NOMO-1 (cell line): Measurements from ENCODE around the gene ZNF330.

Experiments used
- DNase-seq, 2 experiments: peaks; one replicate each; lab custom pipeline; 2025; ENCODE audit not compliant: unreplicated experiment in 2 of 2; lab: John Stamatoyannopoulos, UW

The ZNF330 gene

GRCh38 chr4:141229408-141230101, 8.9 kb downstream of the ZNF330 start:
- no peak for DNase-seq

DNA sequence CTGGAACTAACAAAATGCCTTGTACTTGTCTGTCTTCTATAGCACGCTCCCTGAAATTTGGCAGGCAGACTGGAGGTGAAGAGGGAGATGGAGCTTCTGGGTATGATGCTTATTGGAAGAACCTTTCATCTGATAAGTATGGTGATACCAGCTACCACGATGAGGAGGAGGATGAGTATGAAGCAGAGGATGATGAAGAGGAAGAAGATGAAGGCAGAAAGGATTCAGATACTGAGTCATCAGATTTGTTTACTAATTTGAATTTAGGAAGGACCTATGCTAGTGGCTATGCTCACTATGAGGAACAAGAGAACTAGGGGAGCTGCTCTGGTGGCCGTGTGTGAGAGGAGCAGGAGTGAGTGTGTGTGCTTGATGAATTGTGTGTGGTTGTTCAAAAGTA, 13.0 kb downstream of the ZNF330 start:
- DNase-seq, result no peak

DNA sequence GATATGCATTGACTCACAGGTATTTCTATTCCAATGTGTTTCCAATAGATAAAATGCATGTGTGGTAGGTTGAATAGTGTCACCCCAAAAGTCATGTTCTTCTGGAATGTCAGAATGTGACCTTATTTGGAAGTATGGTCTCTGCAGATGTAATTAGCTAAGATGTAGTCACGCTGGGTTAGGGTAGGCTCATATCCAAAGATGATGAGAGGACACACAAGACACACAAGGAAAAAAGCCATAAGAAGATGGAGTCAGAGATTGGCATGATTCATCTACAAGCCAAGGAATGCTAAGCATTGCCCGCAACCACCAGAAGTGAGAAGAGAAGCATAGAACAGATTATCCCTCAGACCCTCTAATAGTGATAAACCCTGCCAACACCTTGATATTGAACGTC, 17.5 kb downstream of the ZNF330 start:
- DNase-seq, result no peak

DNA sequence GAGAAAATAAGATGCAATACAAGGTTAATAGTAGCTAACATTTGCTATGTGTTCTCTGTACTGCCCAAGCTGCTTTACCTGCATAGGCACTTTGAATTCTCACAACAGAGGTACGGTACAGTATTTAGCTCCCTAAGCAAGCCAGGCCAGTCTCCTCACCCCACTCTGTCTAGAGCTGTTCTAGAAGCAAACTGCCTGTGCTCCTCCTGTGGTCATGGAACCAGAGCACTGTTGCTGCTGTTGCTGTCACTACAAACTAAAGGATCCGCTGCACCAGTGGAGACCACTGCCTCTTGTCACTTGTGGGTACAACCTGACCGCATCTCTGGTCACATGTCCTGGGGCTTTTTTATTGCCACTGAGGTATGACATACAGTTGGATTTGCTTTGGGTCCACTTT, 19.6 kb downstream of the ZNF330 start:
- DNase-seq, result no peak

DNA sequence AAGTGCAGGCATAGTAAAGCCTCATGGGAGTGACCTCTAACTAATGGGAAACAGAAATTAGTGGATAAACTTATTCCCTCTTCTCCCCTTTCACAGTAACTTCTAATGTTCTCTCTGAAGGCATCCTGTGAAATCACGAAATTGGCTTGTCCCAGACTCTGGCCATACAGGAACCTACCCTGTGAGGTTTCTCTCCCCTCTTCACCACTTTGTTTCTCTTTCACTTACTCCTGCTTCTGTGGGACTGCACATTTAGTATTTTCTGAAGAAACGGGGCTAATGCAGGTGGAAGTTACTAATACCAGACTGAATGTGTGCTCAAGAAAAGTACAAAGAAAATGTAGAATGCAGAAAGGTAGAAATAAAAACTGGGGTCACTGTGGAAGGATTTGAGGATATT, 20.0 kb downstream of the ZNF330 start:
- no peak for DNase-seq

DNA sequence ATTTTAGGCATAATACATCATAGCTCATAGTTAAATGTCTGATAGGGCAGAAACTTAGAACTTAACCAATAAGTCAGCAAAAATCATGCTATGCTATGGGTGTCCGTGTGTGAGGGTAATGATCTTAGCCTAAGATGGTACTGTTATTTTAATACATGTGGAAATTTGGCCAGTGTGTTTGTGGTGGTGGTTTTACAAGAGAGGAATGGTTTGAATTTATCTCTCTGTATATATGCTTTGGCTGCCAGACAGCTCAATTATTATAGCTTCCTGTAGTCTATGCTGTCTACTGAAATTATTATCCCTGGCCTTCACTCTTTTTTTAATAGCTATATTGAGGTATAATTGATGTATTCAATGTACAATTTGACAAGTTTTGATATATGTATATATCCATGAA, 21.3 kb downstream of the ZNF330 start:
- no peak for DNase-seq

DNA sequence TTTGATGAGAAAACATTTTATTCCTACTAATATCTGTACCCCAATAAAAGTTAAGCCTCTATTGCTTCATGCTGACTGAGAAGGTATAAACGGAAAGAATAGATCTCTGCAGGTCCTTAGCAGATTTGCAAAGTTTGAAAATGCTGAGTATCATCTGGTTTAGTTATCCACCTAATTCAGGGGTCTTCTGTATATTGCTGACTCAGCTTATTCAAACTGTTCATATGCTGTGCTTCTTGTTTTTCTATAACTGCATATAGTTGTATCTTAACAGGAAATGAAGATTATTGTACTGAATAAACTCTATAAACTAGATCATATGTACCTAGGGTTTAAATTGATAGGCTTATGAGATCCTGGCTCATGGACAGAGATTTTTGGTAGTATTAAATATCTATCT, 23.7 kb downstream of the ZNF330 start:
- DNase-seq, result no peak

DNA sequence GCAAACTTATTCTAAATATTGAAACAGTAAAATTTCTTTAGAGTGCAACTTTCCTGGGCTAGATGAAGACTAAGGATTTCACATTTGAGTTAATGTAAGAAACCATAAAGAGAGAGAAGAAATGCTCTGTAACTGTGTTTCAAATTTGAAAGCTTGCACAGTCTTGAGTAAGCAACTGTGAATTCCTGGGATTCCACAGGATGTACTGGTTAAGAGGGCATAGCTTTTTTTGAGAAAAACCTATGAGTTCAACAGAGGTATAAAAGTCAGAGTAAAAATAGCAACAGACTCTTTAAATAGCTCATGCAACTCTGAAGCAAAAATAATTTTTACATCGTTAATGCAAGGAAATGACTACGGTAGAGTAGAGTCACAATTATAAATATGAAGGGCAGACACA, 25.5 kb downstream of the ZNF330 start:
- no peak for DNase-seq

GRCh38 chr4:141246683-141247429, 26.2 kb downstream of the ZNF330 start:
- no peak for DNase-seq

DNA sequence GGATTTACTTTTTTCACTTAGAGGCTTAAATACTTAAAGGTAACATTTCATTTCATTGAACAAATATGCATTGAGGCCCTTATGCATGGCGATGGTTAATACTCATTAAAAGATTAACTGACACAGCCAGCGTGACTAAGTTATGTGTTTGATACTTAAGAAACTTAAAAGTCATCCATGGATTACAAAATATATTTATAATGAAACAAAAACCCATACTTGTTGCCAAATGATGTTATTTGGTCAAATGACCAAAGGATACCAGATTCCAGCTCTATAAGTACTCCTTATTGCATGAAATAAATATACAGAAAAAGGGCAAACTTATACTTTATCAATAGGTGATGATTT, 26.7 kb downstream of the ZNF330 start:
- DNase-seq, result no peak

- DNase-seq, result no peak
These were observed 27.3 kb downstream of the ZNF330 start for GRCh38 chr4:141248029-141248428.

DNA sequence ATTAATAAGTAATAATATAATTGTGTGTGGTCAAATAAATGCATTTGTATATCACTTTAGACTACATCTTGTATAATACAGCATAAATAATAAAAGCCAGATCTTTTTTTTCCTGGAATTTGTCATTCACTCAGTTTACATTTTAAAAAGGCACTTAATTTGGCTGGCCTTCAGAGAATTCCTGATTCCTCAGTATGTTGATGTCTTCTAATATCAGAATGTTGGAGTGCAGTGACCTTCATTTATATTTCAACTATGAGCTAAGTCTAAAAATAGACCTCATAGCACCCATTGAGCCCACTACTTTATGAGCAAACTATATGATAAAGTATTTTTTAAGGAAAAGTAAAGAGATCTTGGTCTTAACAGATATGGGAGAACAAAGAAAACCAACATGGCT, 27.8 kb downstream of the ZNF330 start:
- DNase-seq, result no peak

- DNase-seq, result no peak
These were observed 33.6 kb downstream of the ZNF330 start for GRCh38 chr4:141254326-141254725.

DNA sequence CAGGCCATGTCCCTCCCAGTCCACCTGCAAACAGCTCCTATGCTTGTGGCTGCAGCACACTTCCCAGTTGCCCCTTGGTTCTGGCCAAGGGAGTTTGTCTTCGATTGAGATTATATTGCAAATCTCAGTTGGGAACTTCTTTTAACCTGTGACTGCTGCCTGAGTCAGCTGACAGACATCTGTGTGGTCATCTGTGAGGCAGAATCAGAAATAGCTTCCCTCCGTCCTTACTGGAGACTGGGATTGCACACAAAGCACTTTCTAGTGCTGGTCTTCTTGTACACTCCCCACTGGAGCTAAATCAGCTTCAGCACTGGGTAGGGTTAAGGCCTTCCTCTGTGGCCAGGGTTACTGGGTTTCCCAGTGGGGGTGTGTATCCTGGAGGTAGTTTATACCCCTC, 34.3 kb downstream of the ZNF330 start:
- no peak for DNase-seq

- no peak for DNase-seq
These were observed 37.9 kb downstream of the ZNF330 start for GRCh38 chr4:141258558-141258957.

- no peak for DNase-seq
These were observed 55.1 kb downstream of the ZNF330 start for GRCh38 chr4:141275834-141276233.

DNA sequence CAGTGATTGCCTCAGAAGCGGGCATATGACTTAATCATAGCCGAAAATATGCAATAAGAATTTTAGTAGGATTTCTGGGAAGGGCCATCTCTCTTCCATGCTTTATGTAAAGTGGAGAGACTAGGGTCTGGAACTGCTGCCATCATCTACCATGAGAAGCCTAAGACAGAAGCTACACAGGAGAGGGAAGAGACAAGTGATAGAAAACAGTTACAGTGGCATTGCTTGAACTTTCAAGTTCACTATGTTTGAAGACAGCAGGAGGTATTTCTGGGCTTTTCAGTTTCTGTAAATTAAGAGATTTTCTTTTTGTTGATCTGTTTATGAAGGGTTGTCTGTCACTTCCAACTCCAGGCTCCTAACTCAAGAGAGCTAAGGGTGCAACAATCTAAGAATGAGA, 62.5 kb downstream of the ZNF330 start:
- DNase-seq, result no peak

DNA sequence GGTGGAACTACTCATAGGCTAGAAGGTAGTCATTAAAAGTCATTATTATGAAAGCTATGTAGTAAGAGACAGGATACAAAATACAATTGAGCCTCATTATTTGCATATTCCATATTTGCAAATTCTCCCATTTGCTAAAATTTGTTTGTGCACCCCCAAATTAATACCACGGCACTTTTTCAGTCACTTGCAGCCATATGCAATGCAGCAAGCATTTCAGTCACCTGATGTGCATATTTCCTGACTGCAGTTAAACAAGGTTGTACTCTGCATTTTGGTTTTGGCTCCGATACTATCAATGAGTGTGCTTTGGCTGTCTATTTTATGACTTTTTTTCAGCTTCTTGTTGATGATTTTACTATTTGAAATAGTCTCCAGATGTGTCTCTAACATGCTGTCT, 62.9 kb downstream of the ZNF330 start:
- DNase-seq, result no peak
